C4-2B (cell line): ENCODE data around the gene RAP2B.
"Not testable (repeated sequence)": the region's sequence is repeated elsewhere in the genome, so short reads cannot be mapped to it uniquely, and the experiment has no call there.

Experiments used
- H3K27ac ChIP-seq: fragments of 450-650 bp; 2 replicates; pipeline ENCODE4 v1.5.1; 2017
- CTCF ChIP-seq: fragments of 450-650 bp; conservative IDR thresholded peaks from 2 replicates; pipeline ENCODE4 v1.5.1; 2017; ENCODE audit warnings: mild to moderate bottlenecking
- ZFX ChIP-seq: fragments of 450-650 bp; IDR thresholded peaks from 2 replicates; pipeline ENCODE4 v1.6.1; 2017

The RAP2B gene

GRCh38 chr3:153180860-153181372 is 18.9 kb downstream of the RAP2B start:
- no peak for TF ChIP-seq CTCF
- TF ChIP-seq ZFX = no peak

GRCh38 chr3:153182501-153183293 is 20.7 kb downstream of the RAP2B start:
- TF ChIP-seq CTCF (no peak), ZFX (no peak)
- H3K27ac ChIP-seq = no peak overlapping the region

More at GRCh38 chr3:153180860-153181372, 18.9 kb downstream of the RAP2B start:
- no peak overlapping the region for H3K27ac ChIP-seq

GRCh38 chr3:153190923-153191322 is 28.9 kb downstream of the RAP2B start:
- TF ChIP-seq ZFX (no peak), CTCF (no peak)
- H3K27ac ChIP-seq = no peak overlapping the region

GRCh38 chr3:153192327-153192726 is 30.3 kb downstream of the RAP2B start:
- no peak for TF ChIP-seq ZFX
- TF ChIP-seq CTCF = no peak

GRCh38 chr3:153193786-153194476 is 31.9 kb downstream of the RAP2B start:
- H3K27ac ChIP-seq = not testable (repeated sequence)

More at GRCh38 chr3:153192327-153192726, 30.3 kb downstream of the RAP2B start:
- no peak overlapping the region for H3K27ac ChIP-seq

- TF ChIP-seq ZFX (no peak), CTCF (no peak)
- no peak overlapping the region for H3K27ac ChIP-seq
These were observed 33.4 kb downstream of the RAP2B start for GRCh38 chr3:153195349-153195879.

- no peak overlapping the region for H3K27ac ChIP-seq
- TF ChIP-seq ZFX = no peak
- TF ChIP-seq CTCF = no peak
These were observed 47.6 kb downstream of the RAP2B start for GRCh38 chr3:153209596-153209995.
